DMS153 treated with DMSO at 0.1 percent for 48 hours (cell line): Measurements from ENCODE around the gene KRT80.

Source experiments
- DNase-seq: peaks from one replicate; lab custom pipeline; 2025; ENCODE audit not compliant: unreplicated experiment; lab: John Stamatoyannopoulos, UW

KRT80 gene

GRCh38 chr12:52229836-52230343 lies 38.1 kb upstream of the KRT80 start:
- no peak for DNase-seq

- no peak for DNase-seq
These were observed 37.1 kb upstream of the KRT80 start for GRCh38 chr12:52228931-52229330.

- DNase-seq: no peak
These were observed 36.6 kb upstream of the KRT80 start for GRCh38 chr12:52228366-52228765.

GRCh38 chr12:52227606-52228166 lies 35.9 kb upstream of the KRT80 start:
- DNase-seq: no peak

GRCh38 chr12:52226446-52226845 lies 34.6 kb upstream of the KRT80 start:
- DNase-seq: no peak

GRCh38 chr12:52225752-52226151 lies 33.9 kb upstream of the KRT80 start:
- DNase-seq: no peak

- DNase-seq: no peak
These were observed 32.3 kb upstream of the KRT80 start for GRCh38 chr12:52224151-52224550.

GRCh38 chr12:52223406-52224039 lies 31.7 kb upstream of the KRT80 start:
- no peak for DNase-seq

- no peak for DNase-seq
These were observed 30.9 kb upstream of the KRT80 start for GRCh38 chr12:52222692-52223091.

- DNase-seq: no peak
These were observed 30.2 kb upstream of the KRT80 start for GRCh38 chr12:52221912-52222457.

GRCh38 chr12:52221070-52221781 lies 29.4 kb upstream of the KRT80 start:
- DNase-seq: no peak

GRCh38 chr12:52220477-52220876 lies 28.7 kb upstream of the KRT80 start:
- DNase-seq: no peak

GRCh38 chr12:52218001-52218400 lies 26.2 kb upstream of the KRT80 start:
- no peak for DNase-seq

GRCh38 chr12:52217223-52217622 lies 25.4 kb upstream of the KRT80 start:
- DNase-seq: peak; percentile 74

GRCh38 chr12:52216807-52217206 lies 25.0 kb upstream of the KRT80 start:
- DNase-seq: no peak

GRCh38 chr12:52216100-52216499 lies 24.3 kb upstream of the KRT80 start:
- DNase-seq: no peak

- no peak for DNase-seq
These were observed 23.8 kb upstream of the KRT80 start for GRCh38 chr12:52215587-52216031.

GRCh38 chr12:52214421-52214802 lies 22.6 kb upstream of the KRT80 start:
- DNase-seq: no peak

- DNase-seq: peak; percentile 74
These were observed 22.0 kb upstream of the KRT80 start for GRCh38 chr12:52213564-52214420.

- no peak for DNase-seq
These were observed 21.1 kb upstream of the KRT80 start for GRCh38 chr12:52212701-52213563.
